ENCODE measurements around the gene BCAS3.

The BCAS3 gene

DNA sequence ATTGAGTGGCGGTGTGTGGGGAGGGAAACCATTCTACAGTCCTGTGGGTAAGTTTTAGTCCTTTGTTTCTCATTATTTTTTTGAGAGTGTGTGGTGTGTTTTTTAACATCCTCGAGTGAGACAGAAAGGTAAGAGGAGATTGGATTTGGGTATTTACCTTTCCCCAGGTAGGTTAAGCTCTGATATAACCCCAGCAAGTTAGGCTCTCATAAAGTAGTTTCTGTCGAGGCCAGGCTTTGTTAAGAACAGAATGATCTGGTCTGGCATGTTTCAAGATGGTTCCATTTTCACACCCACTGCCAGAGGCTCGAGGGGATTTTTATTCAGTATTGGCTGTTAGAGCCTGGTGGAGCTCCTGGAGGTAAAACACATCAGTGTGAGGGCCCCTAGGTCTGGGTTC lies 62.9 kb downstream of the BCAS3 start:
- TF ChIP-seq EP300 (IDR thresholded peaks at IDR 0.05; ENCODE audit: borderline replicate concordance) = no peak
- TF ChIP-seq ZBTB7A (IDR thresholded peaks at IDR 0.05; ENCODE audit: low read depth) = no peak
- TF ChIP-seq, protein P1, sequence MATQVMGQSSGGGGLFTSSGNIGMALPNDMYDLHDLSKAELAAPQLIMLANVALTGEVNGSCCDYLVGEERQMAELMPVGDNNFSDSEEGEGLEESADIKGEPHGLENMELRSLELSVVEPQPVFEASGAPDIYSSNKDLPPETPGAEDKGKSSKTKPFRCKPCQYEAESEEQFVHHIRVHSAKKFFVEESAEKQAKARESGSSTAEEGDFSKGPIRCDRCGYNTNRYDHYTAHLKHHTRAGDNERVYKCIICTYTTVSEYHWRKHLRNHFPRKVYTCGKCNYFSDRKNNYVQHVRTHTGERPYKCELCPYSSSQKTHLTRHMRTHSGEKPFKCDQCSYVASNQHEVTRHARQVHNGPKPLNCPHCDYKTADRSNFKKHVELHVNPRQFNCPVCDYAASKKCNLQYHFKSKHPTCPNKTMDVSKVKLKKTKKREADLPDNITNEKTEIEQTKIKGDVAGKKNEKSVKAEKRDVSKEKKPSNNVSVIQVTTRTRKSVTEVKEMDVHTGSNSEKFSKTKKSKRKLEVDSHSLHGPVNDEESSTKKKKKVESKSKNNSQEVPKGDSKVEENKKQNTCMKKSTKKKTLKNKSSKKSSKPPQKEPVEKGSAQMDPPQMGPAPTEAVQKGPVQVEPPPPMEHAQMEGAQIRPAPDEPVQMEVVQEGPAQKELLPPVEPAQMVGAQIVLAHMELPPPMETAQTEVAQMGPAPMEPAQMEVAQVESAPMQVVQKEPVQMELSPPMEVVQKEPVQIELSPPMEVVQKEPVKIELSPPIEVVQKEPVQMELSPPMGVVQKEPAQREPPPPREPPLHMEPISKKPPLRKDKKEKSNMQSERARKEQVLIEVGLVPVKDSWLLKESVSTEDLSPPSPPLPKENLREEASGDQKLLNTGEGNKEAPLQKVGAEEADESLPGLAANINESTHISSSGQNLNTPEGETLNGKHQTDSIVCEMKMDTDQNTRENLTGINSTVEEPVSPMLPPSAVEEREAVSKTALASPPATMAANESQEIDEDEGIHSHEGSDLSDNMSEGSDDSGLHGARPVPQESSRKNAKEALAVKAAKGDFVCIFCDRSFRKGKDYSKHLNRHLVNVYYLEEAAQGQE (IDR thresholded peaks at IDR 0.05; ENCODE audit: low read depth) = no peak
- TF ChIP-seq EGR1 (IDR thresholded peaks at IDR 0.05) = no peak
- no peak for TF ChIP-seq CREB1 (IDR thresholded peaks at IDR 0.05; ENCODE audit: low read depth)
- TF ChIP-seq NFIC (IDR thresholded peaks at IDR 0.05) = no peak
- TF ChIP-seq, protein P2, sequence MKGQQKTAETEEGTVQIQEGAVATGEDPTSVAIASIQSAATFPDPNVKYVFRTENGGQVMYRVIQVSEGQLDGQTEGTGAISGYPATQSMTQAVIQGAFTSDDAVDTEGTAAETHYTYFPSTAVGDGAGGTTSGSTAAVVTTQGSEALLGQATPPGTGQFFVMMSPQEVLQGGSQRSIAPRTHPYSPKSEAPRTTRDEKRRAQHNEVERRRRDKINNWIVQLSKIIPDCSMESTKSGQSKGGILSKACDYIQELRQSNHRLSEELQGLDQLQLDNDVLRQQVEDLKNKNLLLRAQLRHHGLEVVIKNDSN (IDR thresholded peaks at IDR 0.05) = no peak
- TF ChIP-seq TAF1 (IDR thresholded peaks at IDR 0.05; ENCODE audit: low read depth) = no peak
- TF ChIP-seq TEAD4 (IDR thresholded peaks at IDR 0.05) = no peak
- no peak for TF ChIP-seq CEBPB (IDR thresholded peaks at IDR 0.05)
- TF ChIP-seq RAD21 (IDR thresholded peaks at IDR 0.05; ENCODE audit: low read depth) = no peak
- no peak for TF ChIP-seq FOXM1 (IDR thresholded peaks at IDR 0.05; ENCODE audit: borderline replicate concordance, low read depth)
- no peak for TF ChIP-seq TCF12 (IDR thresholded peaks at IDR 0.05; ENCODE audit: low read depth)
- TF ChIP-seq, protein P3, sequence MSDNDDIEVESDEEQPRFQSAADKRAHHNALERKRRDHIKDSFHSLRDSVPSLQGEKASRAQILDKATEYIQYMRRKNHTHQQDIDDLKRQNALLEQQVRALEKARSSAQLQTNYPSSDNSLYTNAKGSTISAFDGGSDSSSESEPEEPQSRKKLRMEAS (IDR thresholded peaks at IDR 0.05) = no peak
- TF ChIP-seq YY1 (IDR thresholded peaks at IDR 0.05; ENCODE audit: low read depth) = no peak

DNA sequence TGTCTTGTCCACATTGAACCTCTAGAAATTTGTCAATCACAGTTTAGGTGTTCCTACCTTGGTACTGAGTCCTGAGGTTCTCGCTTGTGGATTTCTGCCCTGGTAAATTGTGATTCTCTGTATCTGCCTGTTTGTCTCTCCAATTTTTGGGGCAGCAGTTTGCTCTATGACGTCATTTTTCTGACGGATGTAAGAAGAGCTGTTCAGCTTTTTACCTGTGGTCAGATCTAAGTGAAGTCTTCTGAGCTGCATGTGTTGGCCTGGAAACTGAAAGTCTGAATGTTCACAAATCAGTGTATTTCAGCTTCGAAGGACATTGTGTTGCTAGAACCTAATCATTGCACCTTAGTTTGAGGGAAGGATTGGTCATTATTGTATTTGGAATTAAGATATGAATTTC lies 63.4 kb downstream of the BCAS3 start:
- TF ChIP-seq CEBPB (IDR thresholded peaks at IDR 0.05) = no peak
- TF ChIP-seq EP300 (IDR thresholded peaks at IDR 0.05; ENCODE audit: borderline replicate concordance) = no peak
- TF ChIP-seq NFIC (IDR thresholded peaks at IDR 0.05) = no peak
- no peak for TF ChIP-seq TAF1 (IDR thresholded peaks at IDR 0.05; ENCODE audit: low read depth)
- TF ChIP-seq YY1 (IDR thresholded peaks at IDR 0.05; ENCODE audit: low read depth) = no peak
- TF ChIP-seq, protein P2 (IDR thresholded peaks at IDR 0.05) = no peak
- TF ChIP-seq TEAD4 (IDR thresholded peaks at IDR 0.05) = no peak
- TF ChIP-seq ZBTB7A (IDR thresholded peaks at IDR 0.05; ENCODE audit: low read depth) = no peak
- TF ChIP-seq TCF12 (IDR thresholded peaks at IDR 0.05; ENCODE audit: low read depth) = no peak
- TF ChIP-seq, protein P1 (IDR thresholded peaks at IDR 0.05; ENCODE audit: low read depth) = no peak
- no peak for TF ChIP-seq CREB1 (IDR thresholded peaks at IDR 0.05; ENCODE audit: low read depth)
- no peak for TF ChIP-seq EGR1 (IDR thresholded peaks at IDR 0.05)
- no peak for TF ChIP-seq RAD21 (IDR thresholded peaks at IDR 0.05; ENCODE audit: low read depth)
- TF ChIP-seq, protein P3 (IDR thresholded peaks at IDR 0.05) = no peak
- no peak for TF ChIP-seq FOXM1 (IDR thresholded peaks at IDR 0.05; ENCODE audit: borderline replicate concordance, low read depth)

DNA sequence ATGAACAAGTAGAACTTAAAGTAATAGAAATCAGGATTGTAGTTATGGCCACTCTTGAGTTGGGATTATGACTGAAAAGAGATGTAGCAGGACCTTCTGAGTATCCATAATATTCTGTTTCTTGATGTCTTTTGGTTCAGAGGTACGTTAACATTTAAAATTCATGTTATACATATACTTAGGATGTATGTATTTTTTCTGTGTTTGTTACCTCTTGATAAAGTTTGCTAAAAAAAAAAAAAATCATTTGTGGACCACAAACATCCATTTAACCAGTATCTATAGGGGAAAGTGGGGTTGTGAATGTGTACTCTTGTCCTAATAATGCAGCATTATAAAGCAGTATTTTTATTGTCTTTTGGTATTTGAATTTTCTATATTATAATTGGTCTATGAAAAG lies 65.6 kb downstream of the BCAS3 start:
- TF ChIP-seq EP300 (IDR thresholded peaks at IDR 0.05; ENCODE audit: borderline replicate concordance) (no peak), YY1 (IDR thresholded peaks at IDR 0.05; ENCODE audit: low read depth) (no peak), RAD21 (IDR thresholded peaks at IDR 0.05; ENCODE audit: low read depth) (no peak), NFIC (IDR thresholded peaks at IDR 0.05) (no peak), CREB1 (IDR thresholded peaks at IDR 0.05; ENCODE audit: low read depth) (no peak), TEAD4 (IDR thresholded peaks at IDR 0.05) (no peak), FOXM1 (IDR thresholded peaks at IDR 0.05; ENCODE audit: borderline replicate concordance, low read depth) (no peak), ZBTB7A (IDR thresholded peaks at IDR 0.05; ENCODE audit: low read depth) (no peak), TAF1 (IDR thresholded peaks at IDR 0.05; ENCODE audit: low read depth) (no peak), TCF12 (IDR thresholded peaks at IDR 0.05; ENCODE audit: low read depth) (no peak), CEBPB (IDR thresholded peaks at IDR 0.05) (no peak), EGR1 (IDR thresholded peaks at IDR 0.05) (no peak)
- TF ChIP-seq, protein P2 (IDR thresholded peaks at IDR 0.05) = no peak
- TF ChIP-seq, protein P1 (IDR thresholded peaks at IDR 0.05; ENCODE audit: low read depth) = no peak
- TF ChIP-seq, protein P3 (IDR thresholded peaks at IDR 0.05) = no peak

All from Ishikawa (cell line).